Iris pigment epithelial cell (primary cell): ENCODE data around the gene SUPT20H.
A peak's percentile ranks its signal among the peaks of the same experiment; 100 is the strongest.

Experiments used
- DNase-seq: peaks from one replicate; pipeline ENCODE4 v3.0.0-alpha.2; 2011; ENCODE audit warnings: low read depth

SUPT20H gene

DNA sequence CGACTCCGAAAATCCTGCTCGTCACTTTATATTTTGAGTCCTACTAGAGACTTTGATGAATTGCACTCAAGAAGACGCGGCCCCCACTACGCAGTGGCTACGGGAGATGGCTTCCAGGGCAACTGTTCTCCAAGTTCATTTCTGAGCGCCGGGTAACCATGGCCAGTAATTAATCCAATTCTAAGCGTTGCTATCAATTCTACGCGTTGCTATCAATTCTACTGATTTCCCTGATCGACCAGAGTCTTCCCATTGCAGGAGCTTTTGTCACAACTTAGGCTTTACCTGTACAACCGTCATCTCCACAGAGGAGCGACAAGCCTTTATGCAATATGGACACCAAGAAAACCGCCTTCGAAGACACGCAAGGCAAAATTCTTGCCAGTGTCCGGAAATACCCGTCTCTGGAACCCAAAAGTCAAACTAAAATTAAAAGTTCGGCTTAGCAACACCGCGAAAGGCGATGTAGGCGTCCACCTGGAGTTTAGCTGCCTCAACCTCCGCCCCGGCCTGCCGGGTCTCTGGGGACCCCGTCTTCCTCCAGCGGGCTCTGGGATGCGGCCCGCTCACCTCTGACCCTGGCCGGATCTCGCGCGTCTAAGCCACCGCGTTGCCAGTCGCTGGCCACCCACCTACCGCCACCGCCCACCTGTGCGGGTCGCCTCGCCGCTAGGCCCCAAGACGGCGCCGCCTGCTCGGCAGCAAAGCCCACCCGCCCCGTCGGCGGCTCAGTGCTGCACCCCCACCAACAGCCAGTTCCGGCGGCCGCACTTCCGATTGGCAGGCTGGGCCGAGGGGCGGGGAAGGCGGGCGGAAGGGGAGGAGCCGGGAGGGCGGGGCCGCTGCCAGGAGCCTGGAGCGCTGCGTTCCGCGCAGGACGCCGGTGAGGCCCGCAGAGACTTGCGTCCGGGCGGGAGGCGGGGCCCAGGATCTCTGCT lies at the start of gene SUPT20H:
Gene SUPT20H (minus strand): TSS at position 779 of the 938 bp plus-strand sequence. CDS start 8,198 bp downstream, outside the sequence.
- DNase-seq, result peak; percentile 95

DNA sequence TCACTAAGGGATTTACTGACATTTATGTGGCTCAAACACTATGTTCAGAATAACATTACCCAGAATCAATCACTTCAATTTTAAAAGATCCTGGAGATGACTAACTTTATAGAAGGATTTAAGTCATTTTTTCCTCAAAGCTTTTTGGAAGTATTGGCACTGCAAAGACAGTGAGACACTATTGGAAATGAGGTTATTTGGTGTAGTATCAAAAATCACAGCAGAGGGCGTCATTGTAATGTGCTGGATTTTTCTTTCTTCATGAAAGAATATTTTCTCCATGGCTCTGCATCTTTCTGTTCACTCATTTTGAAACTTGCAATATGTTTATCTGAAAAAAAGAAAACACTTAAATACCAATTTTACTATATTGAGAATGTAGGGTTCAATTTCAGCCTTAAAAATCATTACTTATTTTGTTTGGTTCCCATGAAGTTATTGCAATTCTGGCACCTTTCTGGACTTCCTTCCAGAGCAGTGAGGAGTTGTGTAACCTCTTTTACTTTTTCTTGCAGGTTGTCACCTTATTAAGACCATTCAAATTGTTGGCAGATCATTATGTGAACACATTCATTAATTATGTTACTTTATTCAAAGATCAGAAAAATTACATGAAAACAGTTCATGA lies 49.7 kb upstream of the SUPT20H start:
- DNase-seq, result peak; percentile 59

DNA sequence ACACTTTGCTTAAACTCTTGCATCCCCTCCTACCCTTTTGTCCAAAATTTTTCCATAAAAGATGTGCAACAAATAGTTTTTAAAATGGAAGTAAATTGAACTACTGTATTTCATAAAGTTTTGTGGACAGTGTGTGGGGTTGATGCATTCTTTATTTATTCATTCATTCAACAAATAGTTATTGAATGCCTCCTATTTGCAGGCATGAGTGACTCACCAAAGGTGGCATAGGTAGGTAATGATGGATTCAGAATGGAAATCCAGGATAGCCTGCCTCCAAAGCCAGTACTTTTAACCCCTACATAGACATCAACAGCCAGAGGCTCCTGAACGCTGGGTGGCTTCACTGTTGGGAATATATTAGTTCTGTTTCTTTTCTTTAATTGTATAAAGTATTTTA lies 48.4 kb upstream of the SUPT20H start:
- DNase-seq, result no peak

DNA sequence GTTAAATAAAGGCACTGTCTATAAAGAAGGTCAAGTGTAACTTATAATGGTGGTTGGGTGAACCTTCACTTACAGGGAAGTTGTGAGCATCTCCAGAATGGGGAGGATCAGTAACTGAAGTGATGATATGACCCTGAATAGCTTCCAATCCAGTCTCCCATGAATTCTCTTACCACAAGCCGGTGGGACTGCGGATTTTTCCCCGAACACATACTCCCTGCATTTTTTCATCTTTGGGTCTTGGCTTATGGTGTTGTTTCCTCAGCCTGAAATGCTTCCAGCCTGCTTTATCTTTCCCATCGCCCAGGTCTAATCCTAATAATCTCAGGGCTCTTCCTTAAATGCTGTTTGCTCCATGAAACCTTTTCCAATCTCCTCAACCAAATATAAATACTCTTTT lies 48.0 kb upstream of the SUPT20H start:
- no peak for DNase-seq

DNA sequence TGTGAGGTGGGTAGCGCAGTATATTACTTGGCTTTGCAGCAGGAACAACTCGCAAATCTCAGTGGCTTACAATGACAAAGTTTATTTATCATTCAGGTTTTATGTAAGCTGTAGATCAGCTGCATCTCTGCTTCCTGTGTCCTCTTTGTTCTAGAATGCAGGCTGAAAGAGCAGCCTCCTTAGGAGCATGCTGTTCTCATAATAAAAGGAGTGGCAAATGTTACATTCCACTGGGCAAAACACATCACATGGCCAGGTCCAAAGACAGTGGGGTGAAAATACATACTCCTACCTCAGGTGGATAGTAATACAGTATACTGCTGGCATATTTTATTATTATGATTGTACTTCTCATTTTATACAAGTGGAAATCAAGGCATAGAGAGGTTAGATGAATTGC lies 47.2 kb upstream of the SUPT20H start:
- peak; percentile 48 for DNase-seq

DNA sequence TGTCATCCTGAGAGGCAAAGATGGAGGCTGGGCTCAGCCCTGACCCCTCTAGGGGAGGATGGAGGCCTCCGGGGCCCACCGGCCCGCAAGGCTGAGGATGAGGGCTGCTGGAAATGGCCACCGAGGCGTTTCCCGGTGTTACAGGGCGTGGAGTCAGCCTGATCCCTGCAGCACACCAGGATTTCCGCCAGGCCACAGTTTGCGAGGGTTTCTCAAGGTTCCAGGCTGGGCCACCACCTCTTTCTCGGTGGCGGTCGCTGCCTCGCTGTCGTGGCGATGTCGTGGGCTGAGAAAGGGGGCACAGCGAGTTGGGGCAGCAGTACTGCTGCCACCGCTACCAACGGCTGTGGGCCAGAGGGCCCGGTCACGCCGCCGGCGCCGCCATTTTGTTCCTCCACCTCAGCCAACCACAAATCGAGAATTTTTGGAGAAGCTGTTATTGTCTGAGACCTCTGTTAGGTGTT lies 45.8 kb upstream of the SUPT20H start, which contains the start of gene CSNK1A1L:
Gene CSNK1A1L (minus strand): TSS at position 414 of the 464 bp plus-strand sequence. CDS start 408 bp downstream, at position 6.
- no peak for DNase-seq

DNA sequence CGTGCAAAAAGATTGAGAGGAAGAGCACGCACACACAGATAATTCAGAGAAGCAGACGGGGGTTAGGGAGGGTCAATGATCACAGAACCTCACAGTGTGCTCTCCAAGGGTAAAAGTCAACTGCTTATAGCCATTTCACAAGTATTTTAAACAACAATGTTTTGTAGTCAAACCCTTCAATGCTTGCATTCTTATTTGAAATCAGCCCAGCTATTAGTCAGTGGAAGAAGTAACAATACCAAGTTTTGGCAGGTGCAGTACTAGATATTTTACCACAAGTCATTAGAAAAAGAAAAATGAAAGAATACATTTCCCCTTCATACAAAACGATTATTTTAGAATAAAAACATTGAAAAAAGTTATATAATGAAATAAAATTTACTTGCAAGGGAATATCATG lies 43.4 kb upstream of the SUPT20H start:
- peak; percentile 23 for DNase-seq

DNA sequence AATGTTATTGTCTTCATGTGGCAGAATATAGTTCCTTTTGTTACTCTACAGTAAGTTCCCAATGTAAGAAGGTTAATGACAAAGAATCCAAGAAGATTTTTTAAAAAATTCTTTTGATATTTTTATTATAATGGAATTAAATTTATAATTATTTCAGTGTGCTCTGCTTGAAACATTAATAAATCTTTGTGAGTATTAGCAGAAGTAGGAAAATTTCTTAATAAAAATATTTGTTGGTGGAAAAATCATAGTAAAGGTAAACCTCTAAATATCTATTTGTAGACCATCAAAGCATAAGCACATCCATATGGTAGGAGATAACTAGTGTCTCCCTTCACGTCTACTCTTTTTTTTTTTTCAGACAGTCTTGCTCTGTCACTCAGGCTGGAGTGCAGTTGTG lies 41.7 kb upstream of the SUPT20H start:
- DNase-seq, result no peak

DNA sequence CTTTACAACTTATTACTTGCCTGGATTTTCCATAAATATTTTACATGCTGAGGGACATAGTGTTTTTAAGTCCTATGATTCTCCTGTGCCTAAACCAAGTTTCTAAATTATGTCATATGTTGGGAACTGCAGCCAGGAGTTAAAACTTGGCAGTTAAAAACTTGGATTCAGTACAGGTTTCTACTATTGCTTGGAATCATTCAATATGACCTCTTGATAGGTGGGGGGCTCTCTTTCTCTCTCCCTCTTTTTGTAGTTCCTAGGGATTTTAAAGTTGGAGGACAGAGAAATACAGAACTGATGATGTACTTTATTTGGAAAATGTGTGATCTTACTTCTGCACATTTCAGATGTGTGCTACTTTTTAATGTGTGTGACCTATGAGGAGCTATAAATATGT lies 41.2 kb upstream of the SUPT20H start:
- DNase-seq, result no peak

DNA sequence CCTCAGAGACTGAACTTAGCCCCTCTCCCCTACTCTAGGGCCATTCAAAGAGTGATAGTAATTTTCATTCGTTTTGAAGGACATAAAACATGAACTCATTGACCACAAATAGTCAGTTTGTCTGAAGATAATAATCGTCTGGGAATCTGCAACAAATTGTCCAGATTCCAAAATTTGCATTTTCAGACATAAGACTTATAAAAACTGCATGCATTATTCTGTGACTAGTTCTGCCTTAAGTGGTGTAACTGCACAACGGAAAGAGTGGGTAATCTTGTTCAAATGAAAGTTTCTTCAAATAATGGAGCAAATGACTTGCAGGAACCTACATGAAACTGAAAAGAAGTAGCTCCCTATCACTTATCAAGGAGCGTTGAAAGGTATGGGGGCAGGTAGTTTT lies 37.6 kb upstream of the SUPT20H start:
- DNase-seq, result peak; percentile 16

DNA sequence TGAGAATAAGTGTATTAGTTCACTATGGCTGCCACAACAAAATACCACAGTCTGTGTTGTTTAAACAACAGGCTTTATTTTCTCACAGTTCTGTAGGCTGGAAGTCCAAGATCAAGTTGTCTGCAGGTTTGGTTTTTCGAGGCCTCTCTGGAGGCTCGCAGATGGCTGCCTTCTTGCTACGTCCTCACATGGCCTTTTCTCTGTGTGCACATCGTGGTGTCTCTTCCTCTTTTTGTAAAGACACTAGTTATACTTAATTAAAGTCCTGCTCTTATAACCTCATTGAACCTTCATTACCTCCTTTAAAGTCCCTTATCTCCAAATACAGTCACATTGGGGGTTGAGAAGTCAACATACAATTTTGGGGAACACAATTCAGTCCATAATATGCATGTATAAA lies 35.4 kb upstream of the SUPT20H start:
- DNase-seq, result no peak

DNA sequence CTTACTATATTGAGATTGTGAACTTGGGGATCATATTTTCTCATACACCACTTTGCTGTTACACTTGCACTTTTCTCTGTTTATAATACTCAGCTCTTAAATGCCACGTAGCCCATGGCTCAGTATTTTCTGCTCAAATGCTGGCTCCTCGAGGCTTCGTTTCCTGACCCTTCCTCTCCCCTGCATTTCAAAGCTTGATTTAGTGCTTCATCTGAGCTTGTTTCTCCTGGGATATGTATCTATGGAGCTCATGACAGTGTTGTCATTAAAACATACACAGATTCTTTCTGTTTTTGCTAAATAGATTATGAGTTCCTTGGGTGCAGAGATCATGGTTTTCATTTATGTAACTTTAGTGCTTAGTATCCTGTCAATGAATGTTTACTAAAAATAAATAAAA lies 34.6 kb upstream of the SUPT20H start:
- DNase-seq, result no peak

DNA sequence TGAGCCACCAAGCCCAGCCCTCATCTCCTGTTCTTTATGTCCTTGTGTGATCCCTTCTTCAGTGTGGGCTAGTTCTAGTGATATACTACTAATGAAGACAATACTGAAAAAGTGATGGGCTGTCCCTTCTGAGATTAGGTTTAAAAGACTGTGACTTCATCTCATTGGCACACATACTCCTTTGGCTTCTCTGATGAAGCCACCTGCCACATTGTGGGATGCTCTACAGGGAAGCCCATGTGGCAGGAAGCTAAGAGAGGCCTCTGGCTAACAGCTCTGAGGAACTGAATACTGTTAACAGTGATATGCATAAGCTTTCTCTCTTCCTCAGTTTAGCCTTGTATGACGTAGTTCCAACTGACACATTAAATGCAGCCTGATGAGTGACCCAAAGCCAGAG lies 32.3 kb upstream of the SUPT20H start:
- no peak for DNase-seq

DNA sequence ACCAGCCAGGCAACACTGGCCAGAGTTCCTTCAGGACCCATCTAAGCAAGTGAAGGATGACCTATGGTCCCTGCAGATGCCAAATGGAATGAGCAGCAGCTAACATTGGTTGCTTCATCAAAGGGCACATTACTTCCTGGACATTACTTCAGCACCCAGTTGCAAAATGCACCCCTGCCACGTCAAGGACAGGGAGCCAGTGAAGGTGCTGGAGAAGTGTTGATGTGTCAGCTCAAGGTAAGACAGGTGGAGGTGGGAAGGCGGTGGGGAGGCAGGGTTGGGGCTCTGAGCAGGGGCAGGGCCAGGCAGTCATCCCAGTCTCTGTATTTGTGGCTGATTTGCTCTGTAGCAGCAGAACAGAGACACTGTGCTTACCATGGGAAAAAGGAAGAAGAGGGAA lies 31.4 kb upstream of the SUPT20H start:
- no peak for DNase-seq

DNA sequence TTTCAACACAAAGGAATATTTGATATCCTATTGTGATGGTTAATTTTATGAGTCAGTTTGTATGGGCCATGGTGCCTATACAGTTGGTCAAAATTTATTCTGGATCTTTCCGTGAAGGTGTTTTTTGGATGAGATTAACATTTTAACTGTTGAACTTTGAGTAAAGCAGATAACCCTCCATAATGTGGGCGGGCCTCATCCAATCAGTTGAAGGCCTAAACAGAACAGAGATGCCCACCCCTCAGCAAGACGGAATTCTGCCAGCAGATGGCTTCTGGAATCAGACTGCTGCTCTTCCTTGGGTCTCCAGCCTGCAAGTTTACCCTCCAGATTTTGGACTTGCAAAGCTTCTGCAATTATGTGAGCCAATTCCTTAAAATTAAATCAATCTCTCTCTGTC lies 30.0 kb upstream of the SUPT20H start:
- DNase-seq, result no peak

DNA sequence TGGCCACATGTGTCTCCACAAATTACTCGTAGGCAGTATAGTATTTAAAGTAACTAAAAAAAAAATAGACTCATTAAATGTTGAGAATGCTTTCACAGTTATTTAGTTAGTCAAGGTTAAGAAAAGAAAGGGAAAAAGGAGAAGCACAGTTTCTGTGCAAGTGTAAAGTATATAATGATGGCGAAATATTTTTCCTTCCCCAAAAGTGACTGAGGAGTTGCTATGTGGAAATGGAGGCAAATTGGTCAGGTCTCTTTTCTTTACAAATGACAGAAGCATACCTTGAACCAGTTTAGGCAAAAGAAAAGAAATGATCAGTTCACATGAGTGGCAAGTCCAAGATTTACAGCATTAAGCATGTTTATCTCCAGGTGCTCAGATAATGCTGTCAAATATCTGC lies 28.0 kb upstream of the SUPT20H start:
- DNase-seq, result no peak

DNA sequence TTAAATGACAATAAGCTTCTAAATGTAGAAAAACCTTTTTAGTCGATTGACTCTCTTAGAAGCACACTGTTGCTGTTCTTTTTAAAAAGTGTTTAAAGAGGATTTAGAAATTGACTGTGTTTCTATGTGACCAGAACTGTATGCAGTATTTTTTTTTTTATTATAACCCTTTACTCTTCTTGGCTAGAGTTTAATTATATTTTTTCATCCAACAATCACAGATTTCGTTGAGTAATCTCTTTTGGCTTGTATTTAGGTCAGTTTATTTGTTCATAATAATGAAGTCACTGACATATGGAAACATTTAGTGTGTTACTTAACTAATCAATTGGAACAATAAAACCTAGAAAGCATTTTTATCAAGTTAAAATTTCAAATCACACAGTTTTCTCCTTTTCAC lies 26.1 kb upstream of the SUPT20H start:
- no peak for DNase-seq

DNA sequence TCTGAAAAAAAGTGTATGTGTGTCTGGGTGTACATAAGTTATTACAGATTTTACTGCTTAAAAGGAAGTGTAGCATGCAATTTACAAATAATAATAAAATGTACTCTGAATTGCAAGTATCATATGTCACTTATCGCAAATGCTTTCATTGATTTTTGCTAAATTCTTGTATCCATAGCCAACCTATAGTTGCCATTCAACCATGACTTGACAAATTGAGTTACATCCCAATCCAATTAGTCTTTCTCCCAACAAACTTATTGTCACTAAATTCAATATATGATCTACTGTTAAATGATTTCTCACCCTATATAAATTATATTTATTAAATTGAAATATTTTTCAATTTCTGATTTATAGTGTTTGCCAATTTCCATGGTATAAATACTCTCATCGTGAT lies 17.3 kb upstream of the SUPT20H start:
- DNase-seq, result no peak

DNA sequence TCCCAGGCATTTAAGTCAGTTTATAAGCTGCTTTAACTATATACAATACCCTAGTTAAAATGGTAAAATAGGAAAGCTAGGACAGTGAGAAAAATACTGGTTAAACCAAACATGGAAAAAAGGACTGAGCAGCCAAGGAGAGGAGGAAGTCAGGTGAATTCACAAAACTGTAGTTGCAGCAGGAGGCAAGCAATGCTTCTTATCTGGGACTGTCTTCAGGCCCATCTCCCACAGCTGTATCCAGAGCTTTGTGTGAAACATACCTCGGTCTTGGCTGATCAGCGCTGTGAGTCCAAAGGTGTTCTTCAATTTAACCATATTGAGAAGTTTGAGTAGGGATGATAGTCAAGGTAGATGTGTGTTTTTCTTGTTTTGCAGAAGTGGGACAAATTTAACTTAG lies 15.7 kb upstream of the SUPT20H start:
- no peak for DNase-seq

DNA sequence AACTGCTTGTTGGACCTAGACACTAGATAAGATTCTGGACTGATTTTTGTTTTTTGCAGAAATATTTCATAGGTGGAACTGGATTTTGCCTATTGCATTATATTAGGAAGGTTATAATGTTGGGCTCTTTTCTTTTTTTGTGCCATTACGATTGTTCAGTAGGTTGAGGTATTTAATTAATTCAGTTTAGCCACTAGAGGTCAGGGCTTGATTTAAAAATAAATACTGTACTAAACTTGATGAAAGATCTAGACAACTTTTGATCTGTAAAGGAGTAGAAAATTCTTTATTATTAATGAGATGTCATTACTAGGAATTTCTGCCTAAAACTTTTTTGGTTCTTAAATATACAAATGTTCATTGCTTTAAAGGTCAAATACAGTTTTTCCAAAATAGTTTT lies 15.2 kb upstream of the SUPT20H start:
- DNase-seq, result peak; percentile 47

DNA sequence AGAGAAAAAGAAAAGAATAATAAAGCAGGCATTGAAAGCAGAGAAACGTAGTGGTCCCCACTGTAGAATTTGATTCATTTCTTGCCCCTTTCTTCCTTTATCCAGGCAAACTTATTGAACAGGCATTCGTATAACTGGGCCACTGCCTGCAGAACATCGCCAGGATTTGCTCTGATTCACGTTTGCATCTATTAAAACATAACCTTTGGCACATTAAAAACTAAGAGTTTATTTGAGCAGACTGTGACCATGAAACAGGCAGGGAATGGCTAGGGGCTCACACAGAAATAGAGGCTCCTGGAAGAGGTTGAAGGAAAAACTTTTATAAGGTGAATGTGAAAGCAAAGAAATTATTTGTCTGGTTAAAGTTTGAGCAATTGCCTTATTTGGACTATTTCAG lies 12.5 kb upstream of the SUPT20H start:
- no peak for DNase-seq

DNA sequence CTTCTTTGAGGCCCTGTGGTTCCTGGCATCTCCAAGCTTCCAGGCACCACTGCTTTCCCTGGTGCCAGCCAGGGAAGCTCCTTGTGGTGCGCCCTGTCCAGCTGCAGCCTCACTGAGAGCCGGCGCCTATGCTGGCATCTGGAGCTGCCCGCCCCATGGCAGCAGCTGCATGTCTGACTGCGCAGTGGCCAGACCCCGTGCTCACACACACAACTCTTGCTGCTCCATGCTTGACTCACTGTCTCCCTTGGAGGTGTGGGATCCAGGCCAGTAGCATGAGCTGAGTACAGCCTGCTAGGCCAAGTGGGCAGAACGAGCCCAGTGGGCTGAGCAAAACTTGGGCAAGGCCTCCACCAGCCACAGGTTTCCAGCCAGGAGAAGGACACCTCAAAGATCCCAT lies 11.5 kb upstream of the SUPT20H start:
- DNase-seq, result peak; percentile 22

DNA sequence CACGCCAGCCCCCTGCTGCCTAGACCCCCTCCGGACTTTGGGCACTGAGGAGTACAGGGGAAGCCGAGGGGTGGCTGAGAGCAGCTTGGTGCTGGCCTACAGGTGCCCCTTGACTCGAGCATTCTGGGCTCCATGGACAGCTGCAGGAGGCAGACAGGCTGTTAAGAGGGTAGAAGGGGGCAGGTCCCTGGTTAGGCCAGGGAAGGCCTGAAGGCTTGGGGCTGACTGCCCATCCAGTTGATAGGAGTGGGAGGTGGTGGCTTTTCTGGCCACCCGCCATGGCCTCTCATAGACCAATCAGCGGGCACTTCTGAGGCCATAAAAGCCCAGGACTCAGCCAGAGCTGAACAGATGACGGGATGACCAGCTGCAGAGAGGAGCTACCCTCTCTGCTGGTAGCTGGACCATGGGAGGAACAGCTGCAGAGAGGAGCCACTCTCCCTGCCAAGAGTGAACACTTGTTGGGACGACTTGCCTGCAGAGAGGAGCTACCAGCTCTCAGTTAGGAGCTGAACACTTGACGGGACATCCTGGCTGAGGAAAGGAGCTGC lies 10.7 kb upstream of the SUPT20H start:
- DNase-seq, result no peak
